Adrenal gland (tissue), 12 donors: ENCODE results near the gene TMC1. TPM values are rescaled to one million over a fixed set of nuclear protein-coding genes. Genes with fewer than 3 reads are reported as not detected.
A peak's percentile ranks its signal among the peaks of the same experiment; 100 is the strongest.

Experiments
- DNase-seq, 7 donors: peaks; one replicate each; pipeline ENCODE4 v3.0.0-alpha.2; 2019 to 2020
- H3K27ac ChIP-seq, 5 donors: fragments of 200-600 bp; sonication (generic) in 4 of 5; 1 replicate in 3 of 5; 2 replicates in 2 of 5; pipeline versions ENCODE4 v1.5.1 to v1.8.0; 2016 to 2020; ENCODE audit warnings: mild to moderate bottlenecking in 1 of 5
- H3K27me3 ChIP-seq: fragments of 200-600 bp; 2 replicates; pipeline ENCODE4 v1.8.0; 2021
- H3K36me3 ChIP-seq, 2 donors: fragments of 200-600 bp; replicated peaks in 1 of 2; 1 replicate in 1 of 2; 2 replicates in 1 of 2; pipeline versions ENCODE4 v1.5.1 to v1.8.0; 2018 to 2022
- H3K4me1 ChIP-seq, 2 donors: fragments of 200-600 bp; replicated peaks in 1 of 2; 1 replicate in 1 of 2; 2 replicates in 1 of 2; pipeline versions ENCODE4 v1.5.1 to v1.8.0; 2018 to 2021
- H3K4me3 ChIP-seq, 4 donors: fragments of 200-600 bp; sonication (generic) in 3 of 4; one replicate each; pipeline ENCODE4 v1.5.1; 2016 to 2018
- H3K9me3 ChIP-seq, 3 donors: fragments of 200-600 bp; sonication (generic) in 1 of 3; replicated peaks in 1 of 3; 1 replicate in 2 of 3; 2 replicates in 1 of 3; pipeline versions ENCODE4 v1.5.1 to v1.8.0; 2016 to 2021
- CTCF ChIP-seq, 6 experiments: fragments of 450-650 bp in 4 of 6; fragments of 200-600 bp in 2 of 6; sonication (generic) in 1 of 6; IDR thresholded peaks; 1 replicate in 5 of 6; 2 replicates in 1 of 6; pipeline versions ENCODE4 v1.5.1 to v1.8.0; 2016 to 2021; ENCODE audit warnings: antibody characterized with exemption in 6 of 6, mild to moderate bottlenecking in 2 of 6, moderate library complexity in 1 of 6
- POLR2A ChIP-seq, 2 donors: fragments of 450-650 bp; IDR thresholded peaks; one replicate each; pipeline ENCODE4 v1.6.1; 2017; ENCODE audit warnings: antibody characterized with exemption in 2 of 2, mild to moderate bottlenecking in 2 of 2, moderate library complexity in 1 of 2
- WGBS, 4 donors: extraction: QIAGEN DNeasy Blood & Tissue Kit in 2 of 4; methylation state at CpG; one replicate each; pipeline versions ENCODE4 v1.1.5 to v1.1.7; 2013 to 2017; 5-methylcytosine and 5-hydroxymethylcytosine counted together
- intact Hi-C, 2 donors: fragments of 100-400 bp; cut with DNase I; formaldehyde crosslinking; loops; one replicate each; pipeline versions ENCODE4 v1.14.1 to v1.15.0; 2022 to 2023
- polyA plus RNA-seq, 3 donors: library from polyadenylated mRNA; stranded (reverse); fragments of 200-250 nt in 2 of 3; fragments of 350-450 nt in 1 of 3; fragmentation: Illumina TruSeq in 1 of 3; extraction: RNeasy Lipid Tissue Mini Kit (QIAGEN cat#74804) in 1 of 3; gene quantifications; one replicate each; pipeline ENCODE4 v1.2.3, GENCODE V29; 2013 to 2014
- total RNA-seq, 9 donors: library from RNA; depleted of rRNA in 4 of 9; stranded (reverse); fragments of >200 nt in 4 of 9; fragments of 120-200 nt in 1 of 9; fragmentation: NEBNext Ultra II Directional in 1 of 9; extraction: Animal tissue kit (Norgen Biotek cat#: 25700) in 1 of 9; gene quantifications; one replicate each; pipeline versions ENCODE4 v1.1.0 to v1.2.4, GENCODE V29; 2013 to 2023
- donor health status: healthy with polysubstance abuse.
- donor health status: Bipolar disorder and iron deficiency.
- donor health status: DM: yes; HTN: yes; CAD: no.
- donor health status: DM: no; HTN: no; CAD: no.
- donor health status: DM: no; HTN: no; CAD: no.
- donor health status: DM: yes; HTN: yes; CAD: no.

TMC1 gene
- total and polyA plus RNA-seq, 12 donors: 0.22 to 1.5 (median 0.50) TPM; not detected in 7

- Histone ChIP-seq H3K36me3 (no peaks in the 10 kb centered on the region), H3K27ac (no peak overlapping the region), H3K9me3 (no peaks in the 10 kb centered on the region), H3K4me1 (no peaks in the 10 kb centered on the region), H3K4me3 (no peak overlapping the region), H3K27me3 (no peaks in the 10 kb centered on the region)
- no peak for TF ChIP-seq POLR2A (IDR thresholded peaks at IDR 0.05)
- no peak for TF ChIP-seq CTCF (IDR thresholded peaks at IDR 0.05)
- DNase-seq: no peak
- intact Hi-C loops: loop anchor here in 1 of 2 donors (10.0 kb wide), 1 partner anchor 74 kb away; no protein-coding TSS in a partner anchor
- 88 to 91% (median 90%) methylated on average over 5 of the region's 5 CpGs for WGBS, 4 donors
Observed at GRCh38 chr9:72749276-72749675, 227.9 kb downstream of the TMC1 start.

- Histone ChIP-seq H3K27ac (no peak overlapping the region), H3K36me3 (no peaks in the 10 kb centered on the region), H3K4me1 (no peaks in the 10 kb centered on the region), H3K9me3 (no peaks in the 10 kb centered on the region), H3K27me3 (no peaks in the 10 kb centered on the region), H3K4me3 (no peak overlapping the region)
- whole genome bisulfite sequencing, 4 donors: 64 to 88% (median 76%) methylated on average over 1 of the region's 1 CpG
- no peak for DNase-seq
- TF ChIP-seq POLR2A (IDR thresholded peaks at IDR 0.05): no peak
- no peak for TF ChIP-seq CTCF (IDR thresholded peaks at IDR 0.05)
- intact Hi-C loops: no loop called here
Observed at GRCh38 chr9:72751541-72751940, 230.1 kb downstream of the TMC1 start.

- Histone ChIP-seq H3K4me3 (no peak overlapping the region), H3K27me3 (no peaks in the 10 kb centered on the region), H3K9me3 (no peaks in the 10 kb centered on the region), H3K4me1 (no peaks in the 10 kb centered on the region), H3K36me3 (no peaks in the 10 kb centered on the region), H3K27ac (no peak overlapping the region)
- WGBS, 4 donors: 56 to 70% (median 62%) methylated on average over 8 of the region's 8 CpGs
- no peak for DNase-seq
- intact Hi-C loops: no loop called here
- no peak for TF ChIP-seq POLR2A (IDR thresholded peaks at IDR 0.05)
- TF ChIP-seq CTCF (IDR thresholded peaks at IDR 0.05): peak in 4 of 6 experiments; percentile 11 to 24 (median 22)
Observed at GRCh38 chr9:72753266-72753893, 232.0 kb downstream of the TMC1 start.

- intact Hi-C loops: no loop called here
- TF ChIP-seq CTCF (IDR thresholded peaks at IDR 0.05) (no peak), POLR2A (IDR thresholded peaks at IDR 0.05) (no peak)
- no peak overlapping the region for H3K27ac ChIP-seq
- no peaks in the 10 kb centered on the region for H3K4me1 ChIP-seq
- H3K9me3 ChIP-seq: no peaks in the 10 kb centered on the region
- H3K36me3 ChIP-seq: no peaks in the 10 kb centered on the region
- no peak overlapping the region for H3K4me3 ChIP-seq
- WGBS, 4 donors: 78 to 91% (median 83%) methylated on average over 2 of the region's 2 CpGs
- H3K27me3 ChIP-seq: no peaks in the 10 kb centered on the region
- DNase-seq: no peak
Observed at GRCh38 chr9:72755836-72756235, 234.4 kb downstream of the TMC1 start.
